Mesothelial cell of epicardium (in vitro differentiated cells): Measurements from ENCODE around the gene LRRC9. TPM values are rescaled to one million over a fixed set of nuclear protein-coding genes. Genes with fewer than 3 reads are reported as not detected.

Experiments
- DNase-seq, 2 experiments: peaks; one replicate each; pipeline ENCODE4 v3.0.0; 2021; ENCODE audit warnings: low spot score in 2 of 2; ENCODE audit not compliant: unreplicated experiment in 2 of 2
- H3K27ac Mint-ChIP-seq: 2 replicates; pipeline ENCODE4 v1.8.0; 2021; ENCODE audit warnings: mixed read lengths
- H3K27me3 Mint-ChIP-seq: 2 replicates; pipeline ENCODE4 v1.8.0; 2021; ENCODE audit warnings: low read depth, mixed read lengths
- H3K36me3 Mint-ChIP-seq: 2 replicates; pipeline ENCODE4 v1.8.0; 2021; ENCODE audit warnings: mixed read lengths
- H3K4me1 Mint-ChIP-seq: 2 replicates; pipeline ENCODE4 v1.8.0; 2021; ENCODE audit warnings: mixed read lengths
- H3K4me3 Mint-ChIP-seq: 2 replicates; pipeline ENCODE4 v1.8.0; 2021; ENCODE audit warnings: mild to moderate bottlenecking, moderate library complexity, mixed read lengths
- H3K9me3 Mint-ChIP-seq: 2 replicates; pipeline ENCODE4 v1.8.0; 2021; ENCODE audit warnings: mixed read lengths
- total RNA-seq: library from RNA; stranded (reverse); gene quantifications from 3 replicates; pipeline ENCODE4 v1.2.1, GENCODE V29; 2021
- TF ChIP-seq, protein P1 (sequence below): fragments of 200-600 bp; sonication (generic); IDR thresholded peaks from one replicate; pipeline ENCODE4 v1.5.0; 2021; ENCODE audit warnings: antibody characterized with exemption; ENCODE audit not compliant: unreplicated experiment

The LRRC9 gene
- total RNA-seq, 1 donor from 2014 or later, result 0.45 TPM

DNA sequence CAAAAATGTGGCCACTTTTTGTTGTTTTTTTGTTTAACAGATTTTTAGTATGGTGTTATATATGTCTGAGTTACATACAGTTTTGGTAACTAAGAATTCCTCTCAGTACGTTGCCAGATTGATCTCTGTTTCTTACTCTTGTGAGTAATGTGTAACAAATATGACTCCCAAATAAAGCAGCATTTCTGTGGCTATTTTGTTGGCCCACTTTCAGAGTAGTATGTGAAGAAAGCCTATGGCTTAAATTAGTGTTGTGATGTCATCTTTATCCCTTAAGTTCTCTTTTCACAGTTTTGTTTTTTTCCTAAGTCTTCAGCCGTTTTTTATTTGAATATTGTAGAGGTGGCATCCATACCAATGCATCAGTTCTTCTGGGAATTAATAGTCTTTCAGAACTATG is 182.4 kb downstream of the LRRC9 start:
- Mint-ChIP-seq H3K9me3 (peaks cover 4% of the 10 kb centered on the region), H3K4me1 (peaks cover 3% of the 10 kb centered on the region), H3K4me3 (no peak overlapping the region), H3K36me3 (peaks cover 14% of the 10 kb centered on the region), H3K27me3 (no peaks in the 10 kb centered on the region), H3K27ac (peak overlapping the region; percentile 35)
- TF ChIP-seq, protein P1, sequence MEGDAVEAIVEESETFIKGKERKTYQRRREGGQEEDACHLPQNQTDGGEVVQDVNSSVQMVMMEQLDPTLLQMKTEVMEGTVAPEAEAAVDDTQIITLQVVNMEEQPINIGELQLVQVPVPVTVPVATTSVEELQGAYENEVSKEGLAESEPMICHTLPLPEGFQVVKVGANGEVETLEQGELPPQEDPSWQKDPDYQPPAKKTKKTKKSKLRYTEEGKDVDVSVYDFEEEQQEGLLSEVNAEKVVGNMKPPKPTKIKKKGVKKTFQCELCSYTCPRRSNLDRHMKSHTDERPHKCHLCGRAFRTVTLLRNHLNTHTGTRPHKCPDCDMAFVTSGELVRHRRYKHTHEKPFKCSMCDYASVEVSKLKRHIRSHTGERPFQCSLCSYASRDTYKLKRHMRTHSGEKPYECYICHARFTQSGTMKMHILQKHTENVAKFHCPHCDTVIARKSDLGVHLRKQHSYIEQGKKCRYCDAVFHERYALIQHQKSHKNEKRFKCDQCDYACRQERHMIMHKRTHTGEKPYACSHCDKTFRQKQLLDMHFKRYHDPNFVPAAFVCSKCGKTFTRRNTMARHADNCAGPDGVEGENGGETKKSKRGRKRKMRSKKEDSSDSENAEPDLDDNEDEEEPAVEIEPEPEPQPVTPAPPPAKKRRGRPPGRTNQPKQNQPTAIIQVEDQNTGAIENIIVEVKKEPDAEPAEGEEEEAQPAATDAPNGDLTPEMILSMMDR, result no peak
- no peak for DNase-seq

DNA sequence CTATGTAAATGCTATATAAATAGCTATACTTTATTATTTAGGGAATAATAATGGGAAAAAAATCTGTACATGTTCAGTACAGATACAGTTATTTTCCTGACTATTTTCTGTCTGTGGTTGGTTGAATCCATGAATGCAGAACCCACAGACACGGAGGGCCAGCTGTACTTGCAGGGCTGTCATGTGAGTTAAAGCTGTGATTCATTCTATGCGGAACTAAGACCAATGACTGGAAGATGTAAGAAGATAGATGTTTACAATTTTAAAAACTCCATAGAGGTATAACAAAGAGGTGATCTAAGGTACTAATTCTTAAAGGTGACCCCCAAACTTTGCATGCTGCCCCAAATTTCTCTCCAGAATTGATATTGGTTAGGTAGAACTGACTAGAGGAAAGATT is 186.4 kb downstream of the LRRC9 start:
- Mint-ChIP-seq H3K9me3 (peaks cover 10% of the 10 kb centered on the region), H3K27ac (no peak overlapping the region), H3K36me3 (peaks cover 25% of the 10 kb centered on the region), H3K27me3 (no peaks in the 10 kb centered on the region), H3K4me1 (peaks cover 3% of the 10 kb centered on the region), H3K4me3 (no peak overlapping the region)
- DNase-seq, result no peak
- TF ChIP-seq, protein P1, result no peak

DNA sequence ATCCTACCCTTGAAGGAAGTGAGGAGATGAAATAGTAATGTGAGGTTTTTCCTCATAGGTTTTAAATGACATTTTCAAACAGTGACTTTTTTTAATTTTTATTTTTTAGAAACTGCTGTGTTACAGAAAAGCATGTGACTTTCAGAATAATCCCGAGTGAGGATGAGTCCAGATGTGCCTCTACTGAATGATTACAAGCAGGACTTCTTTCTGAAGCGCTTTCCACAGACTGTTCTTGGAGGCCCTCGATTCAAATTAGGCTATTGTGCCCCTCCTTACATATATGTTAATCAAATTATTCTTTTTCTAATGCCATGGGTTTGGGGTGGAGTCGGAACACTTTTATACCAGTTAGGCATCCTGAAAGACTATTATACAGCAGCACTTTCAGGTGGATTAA is 187.5 kb downstream of the LRRC9 start:
- Mint-ChIP-seq H3K4me1 (peaks cover 1% of the 10 kb centered on the region), H3K9me3 (peaks cover 10% of the 10 kb centered on the region), H3K27ac (no peak overlapping the region), H3K27me3 (no peaks in the 10 kb centered on the region), H3K4me3 (no peak overlapping the region), H3K36me3 (peaks cover 27% of the 10 kb centered on the region)
- TF ChIP-seq, protein P1, result no peak
- DNase-seq, result no peak

DNA sequence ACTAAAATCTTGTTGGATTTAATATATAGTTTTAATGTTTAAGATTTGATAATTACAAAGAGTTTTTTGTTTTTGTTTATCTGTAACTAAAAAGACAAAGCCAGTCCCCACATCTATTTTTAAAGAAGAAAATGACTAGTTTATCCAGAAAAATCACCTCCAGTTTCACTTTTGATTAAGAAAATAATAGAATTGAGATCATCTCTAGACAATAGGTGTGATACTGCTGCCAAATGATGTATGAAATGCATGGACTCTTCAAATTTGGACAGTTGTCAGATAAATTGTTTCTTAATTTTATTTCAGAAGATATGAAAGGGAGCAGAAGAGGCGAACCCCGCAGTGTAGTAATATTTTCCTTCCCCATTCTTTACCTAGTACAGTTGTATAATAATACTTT is 191.8 kb downstream of the LRRC9 start:
- Mint-ChIP-seq H3K36me3 (peaks cover 26% of the 10 kb centered on the region), H3K27me3 (no peaks in the 10 kb centered on the region), H3K9me3 (peaks cover 6% of the 10 kb centered on the region), H3K27ac (no peak overlapping the region), H3K4me1 (peaks cover 4% of the 10 kb centered on the region), H3K4me3 (no peak overlapping the region)
- TF ChIP-seq, protein P1, result no peak
- no peak for DNase-seq

Other genes starting within 250 kb of the LRRC9 start
- gene RTN1, start 49.4 kb upstream of the LRRC9 start, total RNA-seq, result 0.34 to 0.78 TPM (median 0.53 TPM) in 3 replicates
- 71.1 to 79.0 TPM (median 72.3 TPM) in 3 replicates for gene PCNX4, start 171.8 kb downstream of the LRRC9 start, total RNA-seq
- 32.7 to 33.5 TPM (median 33.0 TPM) in 3 replicates for gene DHRS7, start 245.3 kb downstream of the LRRC9 start, total RNA-seq